Stimulated activated CD8-positive, alpha-beta memory T cell treated with anti-CD3 and anti-CD28 coated beads, Interleukin-12 subunit alpha, Interleukin-12 subunit beta, amount 100 ng/mL, for 4 hours (primary cell): ENCODE measurements around the gene KIAA0232.
A peak's percentile ranks its signal among the peaks of the same experiment; 100 is the strongest.

ENCODE experiments used
- DNase-seq: peaks from one replicate; pipeline ENCODE4 v3.0.0-alpha.2; 2020; ENCODE audit warnings: low read depth

The KIAA0232 gene

GRCh38 chr4:6782147-6782845 lies at the start of gene KIAA0232:
KIAA0232 (plus strand) TSS chr4:6782727; CDS start chr4:6824454, 41,727 bp downstream.
- DNase-seq: peak; percentile 88

- DNase-seq: no peak
Observed at GRCh38 chr4:6733358-6734164, 49.0 kb upstream of the KIAA0232 start.

GRCh38 chr4:6734165-6734786 lies 48.3 kb upstream of the KIAA0232 start:
- DNase-seq: no peak

GRCh38 chr4:6739920-6740319 lies 42.6 kb upstream of the KIAA0232 start:
- no peak for DNase-seq

GRCh38 chr4:6740347-6740746 lies 42.2 kb upstream of the KIAA0232 start:
- DNase-seq: no peak

GRCh38 chr4:6742507-6742906 lies 40.0 kb upstream of the KIAA0232 start:
- no peak for DNase-seq

GRCh38 chr4:6742989-6743388 lies 39.5 kb upstream of the KIAA0232 start:
- no peak for DNase-seq

GRCh38 chr4:6746721-6747293 lies 35.7 kb upstream of the KIAA0232 start:
- DNase-seq: no peak

- no peak for DNase-seq
Observed at GRCh38 chr4:6747294-6748051, 35.1 kb upstream of the KIAA0232 start.

- no peak for DNase-seq
Observed at GRCh38 chr4:6748286-6748685, 34.2 kb upstream of the KIAA0232 start.

- DNase-seq: no peak
Observed at GRCh38 chr4:6749340-6750171, 33.0 kb upstream of the KIAA0232 start.

- no peak for DNase-seq
Observed at GRCh38 chr4:6750286-6751221, 32.0 kb upstream of the KIAA0232 start.

GRCh38 chr4:6751611-6752485 lies 30.7 kb upstream of the KIAA0232 start:
- no peak for DNase-seq

- no peak for DNase-seq
Observed at GRCh38 chr4:6752486-6752829, 30.1 kb upstream of the KIAA0232 start.

- no peak for DNase-seq
Observed at GRCh38 chr4:6753103-6753560, 29.4 kb upstream of the KIAA0232 start.

- no peak for DNase-seq
Observed at GRCh38 chr4:6753891-6754290, 28.6 kb upstream of the KIAA0232 start.

GRCh38 chr4:6754481-6755087 lies 27.9 kb upstream of the KIAA0232 start:
- no peak for DNase-seq

GRCh38 chr4:6755088-6755753 lies 27.3 kb upstream of the KIAA0232 start:
- DNase-seq: no peak
